Hepatocyte (in vitro differentiated cells): ENCODE measurements around the gene CHI3L2.

ENCODE experiments used
- CTCF ChIP-seq: fragments of 200-600 bp; sonication (generic); IDR thresholded peaks from 2 replicates; pipeline ENCODE4 v1.5.1; 2016; ENCODE audit warnings: antibody characterized with exemption, mild to moderate bottlenecking; ENCODE audit not compliant: poor library complexity
- EZH2 ChIP-seq: fragments of 200-600 bp; sonication (generic); IDR thresholded peaks from 2 replicates; pipeline ENCODE4 v1.6.1; 2016; ENCODE audit warnings: antibody characterized with exemption, mild to moderate bottlenecking, borderline replicate concordance

- TF ChIP-seq EZH2 (no peak), CTCF (no peak)
Observed at GRCh38 chr1:111204201-111204982, 23.1 kb upstream of the CHI3L2 start.
